HG03378 (cell line): Measurements from ENCODE around the gene CRISP3.
"Not testable (repeated sequence)": the region's sequence is repeated elsewhere in the genome, so short reads cannot be mapped to it uniquely, and the experiment has no call there.

Source experiments
- ATAC-seq: cut with Tn5 transposase; IDR thresholded peaks from one replicate; pipeline ENCODE4 v1.9.1; 2021; ENCODE audit warnings: mild to moderate bottlenecking, moderate library complexity; ENCODE audit not compliant: unreplicated experiment

CRISP3 gene

GRCh38 chr6:49744259-49744658 is at the start of gene CRISP3:
Gene CRISP3 (minus strand): TSS chr6:49744388. CDS start chr6:49744367, 21 bp downstream.
- no peak for ATAC-seq

- ATAC-seq: no peak
Measured at GRCh38 chr6:49790341-49790740, 46.2 kb upstream of the CRISP3 start.

GRCh38 chr6:49787176-49787575 is 43.0 kb upstream of the CRISP3 start, which contains the start of gene PGK2:
Gene PGK2 (minus strand): TSS chr6:49787285. CDS start chr6:49787187, 98 bp downstream.
- ATAC-seq: no peak

- no peak for ATAC-seq
Measured at GRCh38 chr6:49784272-49784671, 40.1 kb upstream of the CRISP3 start.

- ATAC-seq: no peak
Measured at GRCh38 chr6:49782725-49783124, 38.5 kb upstream of the CRISP3 start.

GRCh38 chr6:49782293-49782692 is 38.1 kb upstream of the CRISP3 start:
- ATAC-seq: no peak

GRCh38 chr6:49776444-49776843 is 32.3 kb upstream of the CRISP3 start:
- no peak for ATAC-seq

- ATAC-seq: no peak
Measured at GRCh38 chr6:49775043-49775442, 30.9 kb upstream of the CRISP3 start.

GRCh38 chr6:49772285-49772684 is 28.1 kb upstream of the CRISP3 start:
- ATAC-seq: no peak

GRCh38 chr6:49766762-49767161 is 22.6 kb upstream of the CRISP3 start:
- no peak for ATAC-seq

- no peak for ATAC-seq
Measured at GRCh38 chr6:49764571-49765236, 20.5 kb upstream of the CRISP3 start.

- ATAC-seq: no peak
Measured at GRCh38 chr6:49743429-49743828, 759 bp downstream of the CRISP3 start.

GRCh38 chr6:49739423-49739822 is 4.8 kb downstream of the CRISP3 start:
- no peak for ATAC-seq

- no peak for ATAC-seq
Measured at GRCh38 chr6:49736017-49736508, 8.1 kb downstream of the CRISP3 start.

- no peak for ATAC-seq
Measured at GRCh38 chr6:49733680-49734079, 10.5 kb downstream of the CRISP3 start.

- no peak for ATAC-seq
Measured at GRCh38 chr6:49732781-49733180, 11.4 kb downstream of the CRISP3 start.

GRCh38 chr6:49730251-49730650 is 13.9 kb downstream of the CRISP3 start:
- ATAC-seq: no peak

GRCh38 chr6:49723917-49724316 is 20.3 kb downstream of the CRISP3 start:
- ATAC-seq: not testable (repeated sequence)

GRCh38 chr6:49721297-49721696 is 22.9 kb downstream of the CRISP3 start:
- ATAC-seq: no peak

GRCh38 chr6:49720372-49720771 is 23.8 kb downstream of the CRISP3 start:
- no peak for ATAC-seq

- no peak for ATAC-seq
Measured at GRCh38 chr6:49713346-49713745, 30.8 kb downstream of the CRISP3 start, which contains the start of gene CRISP2. Gene CRISP2 (minus strand): TSS chr6:49713543. CDS start chr6:49709196, 4,347 bp downstream.

- no peak for ATAC-seq
Measured at GRCh38 chr6:49698478-49698877, 45.7 kb downstream of the CRISP3 start.

- no peak for ATAC-seq
Measured at GRCh38 chr6:49693512-49693911, 50.7 kb downstream of the CRISP3 start.
